Peyer's patch (tissue), 4 donors: ENCODE measurements around the gene TRIM34.

Source experiments
- POLR2A ChIP-seq, 2 donors: fragments of 450-650 bp; IDR thresholded peaks; one replicate each; pipeline ENCODE4 v1.5.1; 2017; ENCODE audit warnings: antibody characterized with exemption in 2 of 2, mild to moderate bottlenecking in 2 of 2, moderate library complexity in 2 of 2
- TF ChIP-seq, protein P1 (sequence below), 6 experiments: fragments of 450-650 bp in 4 of 6; fragments of 200-600 bp in 2 of 6; sonication (generic) in 1 of 6; IDR thresholded peaks; one replicate each; pipeline ENCODE4 v1.5.1; 2017 to 2019; ENCODE audit warnings: antibody characterized with exemption in 6 of 6, mild to moderate bottlenecking in 3 of 6, moderate library complexity in 1 of 6

DNA sequence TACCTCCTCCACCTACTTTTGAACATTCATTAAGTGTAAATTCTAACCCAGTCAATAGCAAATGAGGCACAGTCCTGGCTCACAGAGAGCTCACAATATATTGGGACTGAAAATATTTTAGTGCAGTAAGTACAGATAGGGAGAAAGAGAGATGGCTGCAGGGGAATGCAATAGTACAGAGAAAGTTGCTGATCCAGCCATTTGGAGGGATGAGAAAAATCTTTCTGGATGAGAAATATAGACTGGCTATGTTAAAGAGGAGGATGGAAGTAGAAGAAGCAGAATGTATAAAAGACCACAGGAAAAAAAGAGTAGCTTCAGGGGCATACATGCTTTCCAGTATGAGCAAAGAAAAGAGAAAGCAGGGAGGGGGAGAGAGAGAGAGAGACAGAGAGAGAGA lies 47.7 kb upstream of the TRIM34 start:
- TF ChIP-seq, protein P1, sequence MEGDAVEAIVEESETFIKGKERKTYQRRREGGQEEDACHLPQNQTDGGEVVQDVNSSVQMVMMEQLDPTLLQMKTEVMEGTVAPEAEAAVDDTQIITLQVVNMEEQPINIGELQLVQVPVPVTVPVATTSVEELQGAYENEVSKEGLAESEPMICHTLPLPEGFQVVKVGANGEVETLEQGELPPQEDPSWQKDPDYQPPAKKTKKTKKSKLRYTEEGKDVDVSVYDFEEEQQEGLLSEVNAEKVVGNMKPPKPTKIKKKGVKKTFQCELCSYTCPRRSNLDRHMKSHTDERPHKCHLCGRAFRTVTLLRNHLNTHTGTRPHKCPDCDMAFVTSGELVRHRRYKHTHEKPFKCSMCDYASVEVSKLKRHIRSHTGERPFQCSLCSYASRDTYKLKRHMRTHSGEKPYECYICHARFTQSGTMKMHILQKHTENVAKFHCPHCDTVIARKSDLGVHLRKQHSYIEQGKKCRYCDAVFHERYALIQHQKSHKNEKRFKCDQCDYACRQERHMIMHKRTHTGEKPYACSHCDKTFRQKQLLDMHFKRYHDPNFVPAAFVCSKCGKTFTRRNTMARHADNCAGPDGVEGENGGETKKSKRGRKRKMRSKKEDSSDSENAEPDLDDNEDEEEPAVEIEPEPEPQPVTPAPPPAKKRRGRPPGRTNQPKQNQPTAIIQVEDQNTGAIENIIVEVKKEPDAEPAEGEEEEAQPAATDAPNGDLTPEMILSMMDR (IDR thresholded peaks at IDR 0.05), result no peak
- TF ChIP-seq POLR2A (IDR thresholded peaks at IDR 0.05), result no peak
